ENCODE measurements around the gene AP2B1.

- no peak for TF ChIP-seq CTCF (conservative IDR thresholded peaks at IDR 0.05)
- no peak for TF ChIP-seq ZFX (IDR thresholded peaks at IDR 0.05)
These were observed 146.2 kb downstream of the AP2B1 start for GRCh38 chr17:35733366-35733765.
